NB4 (cell line): ENCODE results near the gene DGKB.

ENCODE experiments used
- DNase-seq: peaks from one replicate; pipeline ENCODE4 v3.0.0; 2010; ENCODE audit warnings: low read depth
- H3K4me3 ChIP-seq: one replicate; pipeline ENCODE4 v1.5.1; 2011; ENCODE audit warnings: mild to moderate bottlenecking, low read depth, low read length, moderate library complexity
- MYC ChIP-seq: IDR thresholded peaks from 2 replicates; pipeline ENCODE4 v1.6.1; 2011; ENCODE audit warnings: low read depth, low read length
- POLR2A ChIP-seq: IDR thresholded peaks from 2 replicates; pipeline ENCODE4 v1.6.1; 2011; ENCODE audit warnings: mild to moderate bottlenecking; ENCODE audit not compliant: insufficient read length; ENCODE audit errors: extremely low read depth
- TF ChIP-seq, protein P1 (sequence below): IDR thresholded peaks from 2 replicates; pipeline ENCODE4 v1.6.1; 2011; ENCODE audit warnings: low read depth, low read length
- TF ChIP-seq, protein P2 (sequence below): IDR thresholded peaks from one replicate; pipeline ENCODE4 v1.5.1; 2012; ENCODE audit warnings: low read depth, low read length

DGKB gene

DNA sequence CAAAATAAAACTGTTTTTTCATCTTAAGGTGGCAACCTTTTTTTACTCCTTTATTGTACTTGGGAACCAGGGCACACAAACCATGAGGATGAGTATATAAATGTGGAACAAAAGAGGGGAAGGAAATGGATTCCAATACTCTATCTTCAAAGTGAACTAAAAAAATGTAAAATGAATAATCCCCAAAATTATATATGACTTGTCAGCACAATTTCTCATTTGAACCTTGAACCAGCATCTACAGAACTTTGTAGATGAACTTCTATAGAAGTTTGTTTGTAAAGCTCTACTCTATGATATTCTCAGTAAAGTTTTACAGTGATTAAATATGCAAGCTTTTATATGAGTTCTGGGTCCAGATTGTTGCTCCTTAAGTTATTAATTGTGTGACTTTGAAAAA lies 694.8 kb downstream of the DGKB start:
- no peak for DNase-seq
- TF ChIP-seq POLR2A = no peak
- TF ChIP-seq MYC = no peak
- TF ChIP-seq, protein P1, sequence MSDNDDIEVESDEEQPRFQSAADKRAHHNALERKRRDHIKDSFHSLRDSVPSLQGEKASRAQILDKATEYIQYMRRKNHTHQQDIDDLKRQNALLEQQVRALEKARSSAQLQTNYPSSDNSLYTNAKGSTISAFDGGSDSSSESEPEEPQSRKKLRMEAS = no peak
- TF ChIP-seq, protein P2, sequence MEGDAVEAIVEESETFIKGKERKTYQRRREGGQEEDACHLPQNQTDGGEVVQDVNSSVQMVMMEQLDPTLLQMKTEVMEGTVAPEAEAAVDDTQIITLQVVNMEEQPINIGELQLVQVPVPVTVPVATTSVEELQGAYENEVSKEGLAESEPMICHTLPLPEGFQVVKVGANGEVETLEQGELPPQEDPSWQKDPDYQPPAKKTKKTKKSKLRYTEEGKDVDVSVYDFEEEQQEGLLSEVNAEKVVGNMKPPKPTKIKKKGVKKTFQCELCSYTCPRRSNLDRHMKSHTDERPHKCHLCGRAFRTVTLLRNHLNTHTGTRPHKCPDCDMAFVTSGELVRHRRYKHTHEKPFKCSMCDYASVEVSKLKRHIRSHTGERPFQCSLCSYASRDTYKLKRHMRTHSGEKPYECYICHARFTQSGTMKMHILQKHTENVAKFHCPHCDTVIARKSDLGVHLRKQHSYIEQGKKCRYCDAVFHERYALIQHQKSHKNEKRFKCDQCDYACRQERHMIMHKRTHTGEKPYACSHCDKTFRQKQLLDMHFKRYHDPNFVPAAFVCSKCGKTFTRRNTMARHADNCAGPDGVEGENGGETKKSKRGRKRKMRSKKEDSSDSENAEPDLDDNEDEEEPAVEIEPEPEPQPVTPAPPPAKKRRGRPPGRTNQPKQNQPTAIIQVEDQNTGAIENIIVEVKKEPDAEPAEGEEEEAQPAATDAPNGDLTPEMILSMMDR = no peak
- no peak overlapping the region for H3K4me3 ChIP-seq

DNA sequence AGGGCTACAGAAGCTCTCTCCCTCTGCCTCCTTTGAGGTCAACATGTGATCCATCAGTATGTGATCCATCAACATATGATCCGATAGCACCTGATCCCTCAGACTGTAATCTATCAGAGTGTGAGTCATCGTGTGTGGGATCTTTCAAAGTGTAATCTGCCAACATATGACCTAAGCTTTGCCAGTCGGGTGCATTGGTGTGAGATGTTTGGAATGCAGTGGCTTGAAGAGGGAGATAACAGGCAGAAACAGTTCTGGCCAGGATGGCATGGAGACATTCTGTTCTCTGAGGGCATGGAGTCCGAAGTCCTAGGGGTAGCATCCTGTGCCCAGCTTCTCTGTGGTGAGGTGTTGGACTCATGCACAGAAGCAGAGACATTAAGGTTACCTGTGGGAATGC lies 695.4 kb downstream of the DGKB start:
- H3K4me3 ChIP-seq = no peak overlapping the region
- TF ChIP-seq, protein P1 = no peak
- TF ChIP-seq POLR2A = no peak
- TF ChIP-seq, protein P2 = no peak
- TF ChIP-seq MYC = no peak

DNA sequence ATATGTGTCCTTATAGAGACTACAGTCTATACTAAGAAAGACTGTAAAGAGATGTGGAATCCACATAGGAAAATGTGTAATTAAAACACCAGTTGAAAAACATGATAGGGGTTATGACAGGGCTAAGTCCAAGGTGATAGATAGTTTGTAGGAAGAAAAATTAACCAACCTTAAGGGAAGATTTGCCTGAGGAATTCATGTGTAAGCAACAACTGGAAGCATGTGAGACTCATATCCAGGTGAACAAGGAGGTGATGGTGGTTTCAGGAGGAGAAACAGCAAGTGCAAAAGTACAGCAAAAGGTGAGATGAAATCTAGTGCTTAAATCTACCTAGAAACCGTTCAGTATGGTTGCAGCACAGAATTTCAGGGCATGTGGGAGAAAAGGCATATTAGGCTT lies 696.4 kb downstream of the DGKB start:
- no peak overlapping the region for H3K4me3 ChIP-seq
- TF ChIP-seq POLR2A (no peak), MYC (no peak)
- TF ChIP-seq, protein P2 = no peak
- TF ChIP-seq, protein P1 = no peak
- no peak for DNase-seq

More for the DNA sequence above, 695.4 kb downstream of the DGKB start:
- no peak for DNase-seq

DNA sequence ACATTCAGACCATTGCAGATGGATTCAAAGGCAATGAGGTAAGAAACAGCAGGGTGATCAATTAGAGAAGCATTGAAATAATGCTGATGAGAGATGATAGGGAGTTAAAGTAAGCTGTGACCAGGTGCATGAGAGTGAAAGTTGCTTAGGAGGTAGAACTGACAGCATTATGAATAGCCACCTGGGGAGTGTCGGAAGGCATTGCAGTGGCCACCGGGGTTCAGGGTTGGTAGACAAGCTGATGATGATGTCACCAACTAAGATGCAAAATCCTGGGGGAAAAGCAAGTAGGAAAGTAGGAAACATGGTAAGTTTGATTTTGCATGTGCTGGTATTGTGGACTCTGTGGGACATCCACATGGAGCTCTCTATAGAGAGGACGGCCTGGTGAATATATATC lies 701.2 kb downstream of the DGKB start:
- no peak for TF ChIP-seq POLR2A
- TF ChIP-seq, protein P1 = no peak
- TF ChIP-seq, protein P2 = no peak
- no peak for TF ChIP-seq MYC
- DNase-seq = no peak
- H3K4me3 ChIP-seq = no peak overlapping the region

DNA sequence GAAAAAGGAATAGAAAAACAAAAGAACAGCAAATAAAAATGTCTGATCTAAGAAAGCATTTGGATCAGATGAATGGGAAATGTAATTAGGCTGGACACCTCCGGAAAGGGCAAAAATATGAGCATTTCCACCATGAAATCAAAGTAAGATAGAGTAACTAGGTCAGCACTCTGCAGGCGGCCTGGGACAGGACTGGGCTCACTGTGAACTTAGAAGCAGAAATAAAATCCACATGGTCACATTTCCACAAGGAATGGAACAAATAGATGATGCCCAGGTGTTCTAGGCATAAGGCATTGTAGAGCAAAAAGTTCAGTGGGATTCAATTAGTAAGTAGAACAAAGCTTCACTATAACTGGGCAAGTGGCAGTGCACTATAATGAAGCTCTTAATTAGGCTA lies 703.2 kb downstream of the DGKB start:
- TF ChIP-seq POLR2A (no peak), MYC (no peak)
- TF ChIP-seq, protein P2 = no peak
- TF ChIP-seq, protein P1 = no peak
- no peak for DNase-seq
- H3K4me3 ChIP-seq = no peak overlapping the region

DNA sequence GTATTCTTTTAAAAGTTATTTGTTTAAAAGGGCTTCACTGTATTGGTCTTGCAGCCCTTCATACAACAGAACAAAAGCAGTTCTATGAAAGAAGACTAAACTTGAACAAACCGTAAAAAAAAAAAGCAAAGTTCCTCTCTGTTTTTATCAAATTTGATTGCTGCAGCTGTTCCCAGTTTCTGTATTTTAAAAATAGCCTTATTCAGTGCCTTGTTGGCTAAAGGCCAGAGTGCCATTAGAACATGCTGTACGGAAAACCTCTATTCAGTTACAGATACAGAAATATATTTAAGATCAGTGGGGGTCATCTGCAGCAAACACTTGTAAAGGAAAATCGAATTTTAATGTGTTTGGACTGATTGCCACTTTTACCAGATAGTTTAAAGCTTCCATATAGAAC lies 705.3 kb downstream of the DGKB start:
- H3K4me3 ChIP-seq = no peak overlapping the region
- TF ChIP-seq POLR2A = no peak
- TF ChIP-seq, protein P1 = no peak
- TF ChIP-seq, protein P2 = no peak
- no peak for TF ChIP-seq MYC
- DNase-seq = no peak
